Trophoblast cell (in vitro differentiated cells and primary cell): ENCODE data around the gene FAM222A.
"Not testable (repeated sequence)": the region's sequence is repeated elsewhere in the genome, so short reads cannot be mapped to it uniquely, and the experiment has no call there.

ENCODE experiments used
- DNase-seq, 2 donors: peaks; one replicate each; pipeline ENCODE4 v3.0.0-alpha.2; 2016
- H2AFZ ChIP-seq: 2 replicates; pipeline ENCODE4 v1.6.1; 2013; ENCODE audit warnings: low read length, moderate library complexity, mild to moderate bottlenecking; ENCODE audit not compliant: insufficient read depth, poor library complexity
- H2AK5ac ChIP-seq: 2 replicates; pipeline ENCODE4 v1.6.1; 2013; ENCODE audit warnings: mild to moderate bottlenecking, low read length
- H2BK120ac ChIP-seq: 2 replicates; pipeline ENCODE4 v1.6.1; 2013; ENCODE audit warnings: low read length, mild to moderate bottlenecking, moderate library complexity; ENCODE audit not compliant: insufficient read depth, poor library complexity
- H2BK12ac ChIP-seq: 2 replicates; pipeline ENCODE4 v1.6.1; 2013; ENCODE audit warnings: mild to moderate bottlenecking, low read length, moderate library complexity
- H2BK5ac ChIP-seq: 2 replicates; pipeline ENCODE4 v1.6.1; 2013; ENCODE audit warnings: low read length, low read depth, moderate library complexity, mild to moderate bottlenecking; ENCODE audit not compliant: poor library complexity
- H3K14ac ChIP-seq: 2 replicates; pipeline ENCODE4 v1.6.1; 2013; ENCODE audit warnings: mild to moderate bottlenecking, low read length
- H3K18ac ChIP-seq: 2 replicates; pipeline ENCODE4 v1.6.1; 2013; ENCODE audit warnings: mild to moderate bottlenecking, low read length
- H3K23ac ChIP-seq: 2 replicates; pipeline ENCODE4 v1.6.1; 2013; ENCODE audit warnings: low read length
- H3K27ac ChIP-seq: 2 replicates; pipeline ENCODE4 v1.5.1; 2013; ENCODE audit warnings: low read depth, mild to moderate bottlenecking, inconsistent platforms, low read length, moderate library complexity
- H3K27me3 ChIP-seq: 2 replicates; pipeline ENCODE4 v1.6.1; 2013; ENCODE audit warnings: inconsistent platforms, mild to moderate bottlenecking, low read length, moderate library complexity; ENCODE audit not compliant: insufficient read depth
- H3K36me3 ChIP-seq, 2 experiments: 1 replicate in 1 of 2; 2 replicates in 1 of 2; pipeline ENCODE4 v1.6.1; 2013; ENCODE audit warnings: low read length in 2 of 2, mild to moderate bottlenecking in 2 of 2, moderate library complexity in 1 of 2; ENCODE audit not compliant: insufficient read depth in 2 of 2, control insufficient read depth in 1 of 2
- H3K4ac ChIP-seq: 2 replicates; pipeline ENCODE4 v1.6.1; 2013; ENCODE audit warnings: low read depth, mild to moderate bottlenecking, low read length, moderate library complexity
- H3K4me1 ChIP-seq, 2 experiments: 1 replicate in 1 of 2; 2 replicates in 1 of 2; pipeline ENCODE4 v1.6.1; 2013; ENCODE audit warnings: low read length in 2 of 2, mild to moderate bottlenecking in 2 of 2, moderate library complexity in 1 of 2; ENCODE audit not compliant: insufficient read depth in 2 of 2, control insufficient read depth in 1 of 2
- H3K4me2 ChIP-seq: 2 replicates; pipeline ENCODE4 v1.6.1; 2013; ENCODE audit warnings: inconsistent platforms, mild to moderate bottlenecking, low read length, moderate library complexity
- H3K4me3 ChIP-seq: 2 replicates; pipeline ENCODE4 v1.5.1; 2013; ENCODE audit warnings: mild to moderate bottlenecking, low read depth, low read length, inconsistent platforms
- H3K79me1 ChIP-seq: one replicate; pipeline ENCODE4 v1.6.1; 2013; ENCODE audit warnings: low read length
- H3K79me2 ChIP-seq: 2 replicates; pipeline ENCODE4 v1.6.1; 2013; ENCODE audit warnings: low read length, mild to moderate bottlenecking; ENCODE audit not compliant: control insufficient read depth, insufficient read depth, poor library complexity
- H3K9ac ChIP-seq: 2 replicates; pipeline ENCODE4 v1.6.1; 2013; ENCODE audit warnings: mild to moderate bottlenecking, low read length
- H3K9me3 ChIP-seq: 2 replicates; pipeline ENCODE4 v1.6.1; 2013; ENCODE audit warnings: low read depth, mild to moderate bottlenecking, control low read depth, inconsistent platforms, low read length; ENCODE audit not compliant: insufficient read depth
- H4K12ac ChIP-seq: 2 replicates; pipeline ENCODE4 v1.6.1; 2013; ENCODE audit warnings: low read depth, mild to moderate bottlenecking, low read length, moderate library complexity
- H4K8ac ChIP-seq: 2 replicates; pipeline ENCODE4 v1.6.1; 2013; ENCODE audit warnings: low read depth, mild to moderate bottlenecking, low read length, moderate library complexity
- H4K91ac ChIP-seq: one replicate; pipeline ENCODE4 v1.6.1; 2013; ENCODE audit warnings: low read depth, mild to moderate bottlenecking, low read length, moderate library complexity
- WGBS: extraction: QIAGEN DNeasy Blood & Tissue Kit; methylation state at CpG from one replicate; pipeline ENCODE4 v1.1.7; 2013; ENCODE audit warnings: missing lambda C conversion rate; ENCODE audit not compliant: insufficient read length, insufficient coverage; ENCODE audit errors: extremely low coverage; 5-methylcytosine and 5-hydroxymethylcytosine counted together

FAM222A gene

GRCh38 chr12:109693653-109694600 is 19.7 kb upstream of the FAM222A start:
- no peaks in the 10 kb centered on the region for H3K27me3 ChIP-seq
- no peak overlapping the region for H3K4me2 ChIP-seq
- no peak overlapping the region for H4K8ac ChIP-seq
- H2BK5ac ChIP-seq, result no peak overlapping the region
- H2BK120ac ChIP-seq, result no peak overlapping the region
- no peak for DNase-seq
- H2AK5ac ChIP-seq, result no peak overlapping the region
- no peaks in the 10 kb centered on the region for H3K79me1 ChIP-seq
- H3K4me3 ChIP-seq, result no peak overlapping the region
- no peak overlapping the region for H3K27ac ChIP-seq
- no CpG with 5 or more reads among the region's 11 CpGs for WGBS
- no peak overlapping the region for H4K12ac ChIP-seq
- H4K91ac ChIP-seq, result no peak overlapping the region
- H3K36me3 ChIP-seq, result no peaks in the 10 kb centered on the region
- H3K4me1 ChIP-seq, result no peaks in the 10 kb centered on the region
- no peak overlapping the region for H3K18ac ChIP-seq
- no peak overlapping the region for H2AFZ ChIP-seq
- no peak overlapping the region for H3K23ac ChIP-seq
- no peak overlapping the region for H3K4ac ChIP-seq
- H2BK12ac ChIP-seq, result no peak overlapping the region
- H3K14ac ChIP-seq, result no peak overlapping the region
- no peak overlapping the region for H3K9ac ChIP-seq
- H3K79me2 ChIP-seq, result no peaks in the 10 kb centered on the region
- no peaks in the 10 kb centered on the region for H3K9me3 ChIP-seq

GRCh38 chr12:109694629-109695028 is 19.0 kb upstream of the FAM222A start:
- not testable (repeated sequence) for H3K4ac ChIP-seq, H2BK5ac ChIP-seq, H2AK5ac ChIP-seq, H3K79me2 ChIP-seq, H3K79me1 ChIP-seq, H3K18ac ChIP-seq, H4K8ac ChIP-seq, H3K27me3 ChIP-seq, H3K4me2 ChIP-seq, H3K9ac ChIP-seq, H3K4me1 ChIP-seq, H3K23ac ChIP-seq, H3K9me3 ChIP-seq, H3K36me3 ChIP-seq, H3K14ac ChIP-seq, H2BK12ac ChIP-seq, H4K91ac ChIP-seq, H2BK120ac ChIP-seq, H2AFZ ChIP-seq, H3K4me3 ChIP-seq, DNase-seq, H3K27ac ChIP-seq, H4K12ac ChIP-seq
- no CpG with 5 or more reads among the region's 6 CpGs for WGBS

- no peak overlapping the region for H4K12ac ChIP-seq
- H3K79me1 ChIP-seq, result no peaks in the 10 kb centered on the region
- H3K23ac ChIP-seq, result no peak overlapping the region
- H3K4me1 ChIP-seq, result no peaks in the 10 kb centered on the region
- DNase-seq, result no peak
- H3K14ac ChIP-seq, result no peak overlapping the region
- no peak overlapping the region for H3K9ac ChIP-seq
- no peak overlapping the region for H3K4me2 ChIP-seq
- H2AFZ ChIP-seq, result no peak overlapping the region
- no peaks in the 10 kb centered on the region for H3K36me3 ChIP-seq
- no peak overlapping the region for H3K4me3 ChIP-seq
- H2BK5ac ChIP-seq, result no peak overlapping the region
- WGBS, result no CpG with 5 or more reads among the region's 12 CpGs
- H3K79me2 ChIP-seq, result no peaks in the 10 kb centered on the region
- no peak overlapping the region for H4K91ac ChIP-seq
- no peak overlapping the region for H2BK120ac ChIP-seq
- no peak overlapping the region for H2BK12ac ChIP-seq
- H3K18ac ChIP-seq, result no peak overlapping the region
- no peak overlapping the region for H3K4ac ChIP-seq
- H3K9me3 ChIP-seq, result no peaks in the 10 kb centered on the region
- no peak overlapping the region for H3K27ac ChIP-seq
- no peaks in the 10 kb centered on the region for H3K27me3 ChIP-seq
- no peak overlapping the region for H4K8ac ChIP-seq
- no peak overlapping the region for H2AK5ac ChIP-seq
Observed at GRCh38 chr12:109695416-109695815, 18.2 kb upstream of the FAM222A start.

GRCh38 chr12:109695961-109696461 is 17.6 kb upstream of the FAM222A start:
- Histone ChIP-seq H3K9ac (no peak overlapping the region), H3K4ac (no peak overlapping the region), H3K27me3 (no peaks in the 10 kb centered on the region), H3K14ac (no peak overlapping the region), H2BK12ac (no peak overlapping the region), H4K12ac (no peak overlapping the region), H3K23ac (no peak overlapping the region), H3K4me3 (no peak overlapping the region), H3K9me3 (no peaks in the 10 kb centered on the region), H4K8ac (no peak overlapping the region), H2BK120ac (no peak overlapping the region), H2AFZ (no peak overlapping the region), H2BK5ac (no peak overlapping the region), H3K79me2 (no peaks in the 10 kb centered on the region), H3K79me1 (no peaks in the 10 kb centered on the region), H3K36me3 (no peaks in the 10 kb centered on the region), H3K4me2 (no peak overlapping the region), H3K18ac (no peak overlapping the region), H4K91ac (no peak overlapping the region), H3K4me1 (no peaks in the 10 kb centered on the region), H3K27ac (no peak overlapping the region), H2AK5ac (no peak overlapping the region)
- DNase-seq, result no peak
- no CpG with 5 or more reads among the region's 6 CpGs for WGBS
